ENCODE results near the gene ANK2. TPM values are rescaled to one million over a fixed set of nuclear protein-coding genes. Genes with fewer than 3 reads are reported as not detected.
A peak's percentile ranks its signal among the peaks of the same experiment; 100 is the strongest.

ANK2 gene
- total RNA-seq, 1 donor from 2014 or later: 1,513 TPM

- H3K36me3 Mint-ChIP-seq (ENCODE audit: unreplicated experiment): peaks cover 3% of the 10 kb centered on the region
- no peak for DNase-seq
- H3K27me3 Mint-ChIP-seq (ENCODE audit: unreplicated experiment): peaks cover 17% of the 10 kb centered on the region
- peaks cover 44% of the 10 kb centered on the region for H3K4me1 Mint-ChIP-seq (ENCODE audit: low read depth, unreplicated experiment)
- no peak for TF ChIP-seq CTCF (IDR thresholded peaks at IDR 0.05; ENCODE audit: partially characterized antibody, unreplicated experiment)
- H3K9me3 Mint-ChIP-seq (ENCODE audit: unreplicated experiment): peaks cover 20% of the 10 kb centered on the region
- no peak overlapping the region for H3K27ac Mint-ChIP-seq (ENCODE audit: unreplicated experiment)
- no peak overlapping the region for H3K4me3 Mint-ChIP-seq (ENCODE audit: unreplicated experiment)
Measured at GRCh38 chr4:113288257-113288656, 238.8 kb downstream of the ANK2 start.

- no peak overlapping the region for H3K27ac Mint-ChIP-seq (ENCODE audit: unreplicated experiment)
- no peak overlapping the region for H3K4me3 Mint-ChIP-seq (ENCODE audit: unreplicated experiment)
- TF ChIP-seq CTCF (IDR thresholded peaks at IDR 0.05; ENCODE audit: partially characterized antibody, unreplicated experiment): no peak
- peaks cover 46% of the 10 kb centered on the region for H3K4me1 Mint-ChIP-seq (ENCODE audit: low read depth, unreplicated experiment)
- no peak for DNase-seq
- H3K36me3 Mint-ChIP-seq (ENCODE audit: unreplicated experiment): peaks cover 3% of the 10 kb centered on the region
- H3K27me3 Mint-ChIP-seq (ENCODE audit: unreplicated experiment): peaks cover 17% of the 10 kb centered on the region
- peaks cover 21% of the 10 kb centered on the region for H3K9me3 Mint-ChIP-seq (ENCODE audit: unreplicated experiment)
Measured at GRCh38 chr4:113288696-113289095, 239.2 kb downstream of the ANK2 start.

- H3K4me1 Mint-ChIP-seq (ENCODE audit: low read depth, unreplicated experiment): peaks cover 52% of the 10 kb centered on the region
- H3K27me3 Mint-ChIP-seq (ENCODE audit: unreplicated experiment): peaks cover 17% of the 10 kb centered on the region
- peaks cover 3% of the 10 kb centered on the region for H3K36me3 Mint-ChIP-seq (ENCODE audit: unreplicated experiment)
- H3K9me3 Mint-ChIP-seq (ENCODE audit: unreplicated experiment): peaks cover 22% of the 10 kb centered on the region
- peak overlapping the region; percentile 25 for H3K4me3 Mint-ChIP-seq (ENCODE audit: unreplicated experiment)
- DNase-seq: no peak
- no peak for TF ChIP-seq CTCF (IDR thresholded peaks at IDR 0.05; ENCODE audit: partially characterized antibody, unreplicated experiment)
- peak overlapping the region; percentile 85 for H3K27ac Mint-ChIP-seq (ENCODE audit: unreplicated experiment)
Measured at GRCh38 chr4:113289766-113290165, 240.3 kb downstream of the ANK2 start.

- Mint-ChIP-seq H3K4me3 (ENCODE audit: unreplicated experiment) (no peak overlapping the region), H3K36me3 (ENCODE audit: unreplicated experiment) (peaks cover 3% of the 10 kb centered on the region), H3K4me1 (ENCODE audit: low read depth, unreplicated experiment) (peaks cover 61% of the 10 kb centered on the region), H3K9me3 (ENCODE audit: unreplicated experiment) (peaks cover 22% of the 10 kb centered on the region), H3K27ac (ENCODE audit: unreplicated experiment) (peak overlapping the region; percentile 85), H3K27me3 (ENCODE audit: unreplicated experiment) (peaks cover 17% of the 10 kb centered on the region)
- no peak for DNase-seq
- TF ChIP-seq CTCF (IDR thresholded peaks at IDR 0.05; ENCODE audit: partially characterized antibody, unreplicated experiment): no peak
Measured at GRCh38 chr4:113290666-113291065, 241.2 kb downstream of the ANK2 start.

- peaks cover 69% of the 10 kb centered on the region for H3K4me1 Mint-ChIP-seq (ENCODE audit: low read depth, unreplicated experiment)
- no peaks in the 10 kb centered on the region for H3K36me3 Mint-ChIP-seq (ENCODE audit: unreplicated experiment)
- peak overlapping the region; percentile 86 for H3K4me3 Mint-ChIP-seq (ENCODE audit: unreplicated experiment)
- peaks cover 19% of the 10 kb centered on the region for H3K9me3 Mint-ChIP-seq (ENCODE audit: unreplicated experiment)
- H3K27me3 Mint-ChIP-seq (ENCODE audit: unreplicated experiment): peaks cover 17% of the 10 kb centered on the region
- no peak for TF ChIP-seq CTCF (IDR thresholded peaks at IDR 0.05; ENCODE audit: partially characterized antibody, unreplicated experiment)
- H3K27ac Mint-ChIP-seq (ENCODE audit: unreplicated experiment): peak overlapping the region; percentile 99
- peak; percentile 72 for DNase-seq
Measured at GRCh38 chr4:113292371-113293042, 243.1 kb downstream of the ANK2 start.

All from glutamatergic neuron (in vitro differentiated cells).